ENCODE data around the gene EML4. TPM values are rescaled to one million over a fixed set of nuclear protein-coding genes. Genes with fewer than 3 reads are reported as not detected.
"Not testable (repeated sequence)": the region's sequence is repeated elsewhere in the genome, so short reads cannot be mapped to it uniquely, and the experiment has no call there.

EML4 gene
- polyA plus RNA-seq, 1 of the 3 experiments (the other 2 are of a cell fraction) = 35.0 TPM

- TF ChIP-seq, protein P1, sequence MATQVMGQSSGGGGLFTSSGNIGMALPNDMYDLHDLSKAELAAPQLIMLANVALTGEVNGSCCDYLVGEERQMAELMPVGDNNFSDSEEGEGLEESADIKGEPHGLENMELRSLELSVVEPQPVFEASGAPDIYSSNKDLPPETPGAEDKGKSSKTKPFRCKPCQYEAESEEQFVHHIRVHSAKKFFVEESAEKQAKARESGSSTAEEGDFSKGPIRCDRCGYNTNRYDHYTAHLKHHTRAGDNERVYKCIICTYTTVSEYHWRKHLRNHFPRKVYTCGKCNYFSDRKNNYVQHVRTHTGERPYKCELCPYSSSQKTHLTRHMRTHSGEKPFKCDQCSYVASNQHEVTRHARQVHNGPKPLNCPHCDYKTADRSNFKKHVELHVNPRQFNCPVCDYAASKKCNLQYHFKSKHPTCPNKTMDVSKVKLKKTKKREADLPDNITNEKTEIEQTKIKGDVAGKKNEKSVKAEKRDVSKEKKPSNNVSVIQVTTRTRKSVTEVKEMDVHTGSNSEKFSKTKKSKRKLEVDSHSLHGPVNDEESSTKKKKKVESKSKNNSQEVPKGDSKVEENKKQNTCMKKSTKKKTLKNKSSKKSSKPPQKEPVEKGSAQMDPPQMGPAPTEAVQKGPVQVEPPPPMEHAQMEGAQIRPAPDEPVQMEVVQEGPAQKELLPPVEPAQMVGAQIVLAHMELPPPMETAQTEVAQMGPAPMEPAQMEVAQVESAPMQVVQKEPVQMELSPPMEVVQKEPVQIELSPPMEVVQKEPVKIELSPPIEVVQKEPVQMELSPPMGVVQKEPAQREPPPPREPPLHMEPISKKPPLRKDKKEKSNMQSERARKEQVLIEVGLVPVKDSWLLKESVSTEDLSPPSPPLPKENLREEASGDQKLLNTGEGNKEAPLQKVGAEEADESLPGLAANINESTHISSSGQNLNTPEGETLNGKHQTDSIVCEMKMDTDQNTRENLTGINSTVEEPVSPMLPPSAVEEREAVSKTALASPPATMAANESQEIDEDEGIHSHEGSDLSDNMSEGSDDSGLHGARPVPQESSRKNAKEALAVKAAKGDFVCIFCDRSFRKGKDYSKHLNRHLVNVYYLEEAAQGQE (IDR thresholded peaks at IDR 0.05; ENCODE audit: low read depth, low read length) = no peak
- TF ChIP-seq NRF1 (IDR thresholded peaks at IDR 0.05; ENCODE audit: low read depth, low read length) (no peak), RFX5 (IDR thresholded peaks at IDR 0.05; ENCODE audit: low read length) (no peak)
Measured at GRCh38 chr2:42342795-42343241, 173.7 kb downstream of the EML4 start (continued).

GRCh38 chr2:42345986-42346385 lies 176.8 kb downstream of the EML4 start:
- Histone ChIP-seq H4K20me1 (ENCODE audit: insufficient read depth) (peaks cover 14% of the 10 kb centered on the region; the same call in 1 of the 2 replicates), H3K9me3 (no peaks in the 10 kb centered on the region), H3K79me2 (ENCODE audit: insufficient read depth) (peaks cover 89% of the 10 kb centered on the region), H3K9me2 (no peaks in the 10 kb centered on the region), H3K27me3 (ENCODE audit: insufficient read depth) (no peaks in the 10 kb centered on the region), H3K36me3 (replicated peaks in 1 of 2; ENCODE audit: control insufficient read depth in 1 of 2, insufficient read depth in 2 of 2, low read length in 1 of 2) (peaks cover 18 to 41% of the 10 kb centered on the region in 2 experiments), H3K9ac (no peak overlapping the region), H3K27ac (ENCODE audit: low read depth in 2 of 2, low read length in 1 of 2) (no peak overlapping the region; a peak in 1 of 4 replicates), H3K4me3 (ENCODE audit: low read depth in 2 of 2, low read length in 1 of 2) (no peak overlapping the region), H3K4me1 (ENCODE audit: control insufficient read depth in 1 of 2, insufficient read depth in 2 of 2, low read depth in 1 of 2, low read length in 1 of 2) (peaks cover 16 to 17% of the 10 kb centered on the region in 2 experiments; a peak in 3 of 4 replicates), H2AFZ (ENCODE audit: low read depth) (no peak overlapping the region), H3F3A (replicated peaks; ENCODE audit: insufficient read depth) (peaks cover 10% of the 10 kb centered on the region), H3K4me2 (no peak overlapping the region)
- CTCF ChIA-PET = interaction anchor here (0.6 to 1.7 kb wide), 2 partner anchors 8 to 17 kb away, joined by 3 to 6 read pairs; no protein-coding TSS in a partner anchor
- 96% methylated on average over 4 of the region's 4 CpGs for WGBS (ENCODE audit: low lambda C conversion rate)
- POLR2A ChIA-PET = no interaction called here
- TF ChIP-seq ELF1 (IDR thresholded peaks at IDR 0.05) = no peak
- 0 out of 2 replicates have a peak, but pooled peaks have one; percentile 7 for TF ChIP-seq NFIC (IDR thresholded peaks at IDR 0.05; ENCODE audit: borderline replicate concordance)
- no peak for DNase-seq

DNA sequence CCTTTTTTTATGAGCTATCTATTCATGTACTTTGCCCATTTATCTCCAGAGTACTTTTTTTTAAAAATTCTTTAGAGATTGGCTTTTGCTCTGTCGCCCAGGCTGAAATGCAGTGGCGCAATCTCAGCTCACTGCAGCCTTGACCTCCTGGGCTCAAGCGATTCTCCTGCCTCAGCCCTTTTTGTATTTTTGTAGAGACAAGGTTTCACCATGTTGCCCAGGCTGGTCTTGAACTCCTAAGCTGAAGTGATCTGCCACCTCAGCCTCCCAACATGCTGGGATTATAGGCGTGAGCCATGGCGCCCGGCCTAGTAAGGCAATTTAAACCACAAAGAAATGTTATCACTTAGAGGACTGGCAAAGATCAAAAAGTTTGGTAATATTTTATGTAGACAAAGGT lies 177.7 kb downstream of the EML4 start:
- H3K9ac ChIP-seq; H3K27ac ChIP-seq (ENCODE audit: low read depth in 2 of 2, low read length in 1 of 2); POLR2A ChIA-PET; H3K9me3 ChIP-seq; H3K4me2 ChIP-seq; H2AFZ ChIP-seq (ENCODE audit: low read depth); H3K9me2 ChIP-seq; H3K27me3 ChIP-seq (ENCODE audit: insufficient read depth); H3K4me3 ChIP-seq (ENCODE audit: low read depth in 2 of 2, low read length in 1 of 2); DNase-seq: not testable (repeated sequence)
- peaks cover 10% of the 10 kb centered on the region for H3F3A ChIP-seq (replicated peaks; ENCODE audit: insufficient read depth)
- WGBS (ENCODE audit: low lambda C conversion rate) = 99% methylated on average over 6 of the region's 6 CpGs
- H3K36me3 ChIP-seq (replicated peaks in 1 of 2; ENCODE audit: control insufficient read depth in 1 of 2, insufficient read depth in 2 of 2, low read length in 1 of 2) = peaks cover 21 to 45% of the 10 kb centered on the region in 2 experiments
- CTCF ChIA-PET = interaction anchor here (0.6 to 1.7 kb wide), 7 partner anchors 9 to 317 kb away, joined by 3 to 6 read pairs (median 3); no protein-coding TSS in a partner anchor
- H3K4me1 ChIP-seq (ENCODE audit: control insufficient read depth in 1 of 2, insufficient read depth in 2 of 2, low read depth in 1 of 2, low read length in 1 of 2) = peaks cover 11 to 15% of the 10 kb centered on the region in 2 experiments; a peak in 3 of 4 replicates
- H3K79me2 ChIP-seq (ENCODE audit: insufficient read depth) = peaks cover 89% of the 10 kb centered on the region
- peaks cover 15% of the 10 kb centered on the region; the same call in 1 of the 2 replicates for H4K20me1 ChIP-seq (ENCODE audit: insufficient read depth)

DNA sequence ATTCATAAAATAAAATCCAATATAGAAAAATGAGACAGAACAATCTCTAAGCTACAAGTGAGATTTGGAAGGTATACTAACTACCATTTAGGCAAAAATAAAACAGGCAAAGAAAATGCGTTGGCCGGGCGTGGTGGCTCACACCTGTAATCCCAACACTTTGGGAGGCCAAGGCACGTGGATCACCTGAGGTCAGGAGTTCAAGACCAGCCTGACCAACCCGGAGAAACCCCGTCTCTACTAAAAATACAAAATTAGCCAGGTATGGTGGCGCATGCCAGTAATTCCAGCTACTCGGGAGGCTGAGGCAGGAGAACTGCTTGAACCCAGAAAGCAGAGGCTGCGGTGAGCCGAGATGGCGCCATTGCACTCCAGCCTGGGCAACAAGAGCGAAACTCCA lies 178.4 kb downstream of the EML4 start:
- POLR2A ChIA-PET; H3K4me3 ChIP-seq (ENCODE audit: low read depth in 2 of 2, low read length in 1 of 2); H3K9me3 ChIP-seq; H3K4me2 ChIP-seq; H3K27me3 ChIP-seq (ENCODE audit: insufficient read depth); H3K27ac ChIP-seq (ENCODE audit: low read depth in 2 of 2, low read length in 1 of 2); H3K4me1 ChIP-seq (ENCODE audit: control insufficient read depth in 1 of 2, insufficient read depth in 2 of 2, low read depth in 1 of 2, low read length in 1 of 2); H2AFZ ChIP-seq (ENCODE audit: low read depth); H3K9me2 ChIP-seq; DNase-seq; H3K9ac ChIP-seq: not testable (repeated sequence)
- CTCF ChIA-PET = interaction anchor here (0.7 kb wide), 3 partner anchors 58 to 78 kb away, joined by 3 read pairs; no protein-coding TSS in a partner anchor
- peaks cover 92% of the 10 kb centered on the region for H3K79me2 ChIP-seq (ENCODE audit: insufficient read depth)
- 98% methylated on average over 12 of the region's 12 CpGs for WGBS (ENCODE audit: low lambda C conversion rate)
- H3F3A ChIP-seq (replicated peaks; ENCODE audit: insufficient read depth) = peaks cover 10% of the 10 kb centered on the region
- H4K20me1 ChIP-seq (ENCODE audit: insufficient read depth) = peaks cover 15% of the 10 kb centered on the region; the same call in 1 of the 2 replicates
- peaks cover 21 to 50% of the 10 kb centered on the region in 2 experiments for H3K36me3 ChIP-seq (replicated peaks in 1 of 2; ENCODE audit: control insufficient read depth in 1 of 2, insufficient read depth in 2 of 2, low read length in 1 of 2)

Data from SK-N-SH (cell line).